ENCODE data around the gene MYO9B. TPM values are rescaled to one million over a fixed set of nuclear protein-coding genes. Genes with fewer than 3 reads are reported as not detected.
A peak's percentile ranks its signal among the peaks of the same experiment; 100 is the strongest.

MYO9B gene
- total RNA-seq, 2 donors from 2014 or later = 79.4 to 96.8 TPM

DNA sequence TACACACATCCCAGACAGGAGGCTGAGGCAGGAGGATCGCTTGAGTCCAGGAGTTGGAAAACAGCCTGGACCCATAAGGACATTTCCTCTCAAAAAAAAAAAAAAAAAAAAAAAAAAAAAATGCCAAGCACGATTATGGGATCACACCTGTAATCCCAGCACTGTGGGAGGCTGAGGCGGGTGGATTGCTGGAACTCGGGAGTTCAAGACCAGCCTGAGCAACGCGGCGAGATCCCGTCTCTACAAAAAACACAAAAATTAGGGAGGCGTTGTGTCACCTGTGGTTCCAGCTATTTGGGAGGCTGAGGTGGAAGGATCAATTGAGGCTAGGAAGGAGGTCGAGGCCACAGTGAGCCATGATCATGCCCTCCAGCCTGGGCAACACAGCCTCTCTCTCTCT, 149.5 kb downstream of the MYO9B start:
- Histone ChIP-seq H3K4me1 (ENCODE audit: control insufficient read depth, insufficient read depth, low read length) (no peaks in the 10 kb centered on the region), H3K27ac (ENCODE audit: low read depth, low read length) (no peak overlapping the region), H3K9ac (ENCODE audit: extremely low read depth, low read length, poor library complexity, severe bottlenecking) (no peak overlapping the region), H3K36me3 (ENCODE audit: control insufficient read depth, insufficient read depth, low read length) (no peaks in the 10 kb centered on the region), H3K4me3 (ENCODE audit: low read length) (no peak overlapping the region), H3K9me3 (ENCODE audit: control insufficient read depth, low read length) (no peaks in the 10 kb centered on the region), H3K27me3 (ENCODE audit: control insufficient read depth, insufficient read depth, low read length, poor library complexity, severe bottlenecking) (no peaks in the 10 kb centered on the region)
- Mint-ChIP-seq H3K4me3 (peak overlapping the region; percentile 71), H3K36me3 (ENCODE audit: low read depth) (peaks cover 4% of the 10 kb centered on the region), H3K27ac (no peak overlapping the region), H3K9me3 (no peaks in the 10 kb centered on the region), H3K4me1 (no peaks in the 10 kb centered on the region), H3K27me3 (ENCODE audit: insufficient read depth) (no peaks in the 10 kb centered on the region)
- no peak for DNase-seq
- WGBS, 2 experiments (ENCODE audit: insufficient coverage in 1 of 2, insufficient read length in 1 of 2) = 90 to 96% methylated on average over 8 to 9 of the region's 10 CpGs
- TF ChIP-seq, protein P1, sequence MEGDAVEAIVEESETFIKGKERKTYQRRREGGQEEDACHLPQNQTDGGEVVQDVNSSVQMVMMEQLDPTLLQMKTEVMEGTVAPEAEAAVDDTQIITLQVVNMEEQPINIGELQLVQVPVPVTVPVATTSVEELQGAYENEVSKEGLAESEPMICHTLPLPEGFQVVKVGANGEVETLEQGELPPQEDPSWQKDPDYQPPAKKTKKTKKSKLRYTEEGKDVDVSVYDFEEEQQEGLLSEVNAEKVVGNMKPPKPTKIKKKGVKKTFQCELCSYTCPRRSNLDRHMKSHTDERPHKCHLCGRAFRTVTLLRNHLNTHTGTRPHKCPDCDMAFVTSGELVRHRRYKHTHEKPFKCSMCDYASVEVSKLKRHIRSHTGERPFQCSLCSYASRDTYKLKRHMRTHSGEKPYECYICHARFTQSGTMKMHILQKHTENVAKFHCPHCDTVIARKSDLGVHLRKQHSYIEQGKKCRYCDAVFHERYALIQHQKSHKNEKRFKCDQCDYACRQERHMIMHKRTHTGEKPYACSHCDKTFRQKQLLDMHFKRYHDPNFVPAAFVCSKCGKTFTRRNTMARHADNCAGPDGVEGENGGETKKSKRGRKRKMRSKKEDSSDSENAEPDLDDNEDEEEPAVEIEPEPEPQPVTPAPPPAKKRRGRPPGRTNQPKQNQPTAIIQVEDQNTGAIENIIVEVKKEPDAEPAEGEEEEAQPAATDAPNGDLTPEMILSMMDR (conservative IDR thresholded peaks at IDR 0.05) = no peak

DNA sequence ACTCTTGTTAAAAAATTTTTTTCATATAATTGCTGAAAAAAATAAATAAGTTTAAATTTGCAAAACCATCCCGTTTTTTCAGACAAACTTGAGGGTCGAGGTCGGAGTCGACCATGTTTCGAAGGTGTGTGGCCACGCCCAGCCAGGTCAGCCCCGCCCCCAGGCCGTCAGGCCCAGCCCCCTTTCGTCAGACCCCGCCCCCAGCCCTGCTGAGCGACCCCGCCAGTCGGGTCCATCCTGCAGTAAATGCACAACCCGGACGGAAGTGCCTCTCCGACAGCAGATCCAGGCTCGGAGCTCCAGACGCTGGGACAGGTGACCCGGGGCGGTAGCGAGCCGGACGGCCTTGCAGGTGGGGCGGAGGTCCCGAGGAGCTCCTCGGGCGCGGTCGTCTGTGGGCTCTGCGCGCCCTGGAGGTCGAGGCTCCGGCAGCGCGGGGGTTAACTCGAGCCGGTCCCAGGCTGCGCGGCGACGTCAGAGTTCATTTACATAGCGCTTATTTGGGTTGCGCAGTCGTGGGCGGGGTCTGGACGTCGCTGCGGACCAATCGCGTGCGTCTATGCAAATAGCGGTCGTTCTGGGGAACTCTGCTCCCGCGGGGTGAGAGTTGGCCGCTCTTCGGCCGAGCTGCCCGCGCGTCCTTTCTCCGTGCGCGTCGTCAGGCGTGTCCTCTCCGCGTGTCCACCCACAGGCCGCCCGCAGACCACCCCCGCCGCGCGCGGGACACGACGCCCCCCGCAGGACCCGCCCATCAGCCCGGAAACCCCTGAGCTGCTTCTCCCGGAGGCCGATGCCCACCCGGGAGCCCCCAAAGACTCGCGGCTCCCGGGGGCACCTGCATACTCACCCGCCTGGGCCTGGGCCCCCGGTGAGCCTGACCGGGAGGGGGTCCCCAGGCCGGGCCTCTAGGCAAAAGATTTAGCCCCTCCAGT, 150.7 kb downstream of the MYO9B start, which contains the start of gene OCEL1:
OCEL1 (plus strand) TSS at position 225 of the 932 bp plus-strand sequence; CDS start at position 247, 22 bp downstream.
- peak within 1 kb of the TSS; percentile 98 for H3K27ac Mint-ChIP-seq
- no peaks in the 10 kb centered on the region for H3K27me3 Mint-ChIP-seq (ENCODE audit: insufficient read depth)
- Histone ChIP-seq H3K36me3 (ENCODE audit: control insufficient read depth, insufficient read depth, low read length) (peaks cover 7% of the 10 kb centered on the region), H3K9me3 (ENCODE audit: control insufficient read depth, low read length) (no peaks in the 10 kb centered on the region), H3K4me1 (ENCODE audit: control insufficient read depth, insufficient read depth, low read length) (no peaks in the 10 kb centered on the region), H3K9ac (ENCODE audit: extremely low read depth, low read length, poor library complexity, severe bottlenecking) (peak within 1 kb of the TSS; percentile 71), H3K27ac (ENCODE audit: low read depth, low read length) (peak within 1 kb of the TSS; percentile 90), H3K27me3 (ENCODE audit: control insufficient read depth, insufficient read depth, low read length, poor library complexity, severe bottlenecking) (no peaks in the 10 kb centered on the region), H3K4me3 (ENCODE audit: low read length) (peak within 1 kb of the TSS; percentile 84)
- H3K9me3 Mint-ChIP-seq = no peaks in the 10 kb centered on the region
- peak within 1 kb of the TSS; percentile 71 for H3K4me3 Mint-ChIP-seq
- TF ChIP-seq, protein P1 (conservative IDR thresholded peaks at IDR 0.05) = no peak
- peaks cover 9% of the 10 kb centered on the region for H3K36me3 Mint-ChIP-seq (ENCODE audit: low read depth)
- DNase-seq = peak; percentile 98
- H3K4me1 Mint-ChIP-seq = no peaks in the 10 kb centered on the region
- WGBS, 2 experiments (ENCODE audit: insufficient coverage in 1 of 2, insufficient read length in 1 of 2) = 0 to 1% methylated on average over 25 to 90 of the region's 90 CpGs

DNA sequence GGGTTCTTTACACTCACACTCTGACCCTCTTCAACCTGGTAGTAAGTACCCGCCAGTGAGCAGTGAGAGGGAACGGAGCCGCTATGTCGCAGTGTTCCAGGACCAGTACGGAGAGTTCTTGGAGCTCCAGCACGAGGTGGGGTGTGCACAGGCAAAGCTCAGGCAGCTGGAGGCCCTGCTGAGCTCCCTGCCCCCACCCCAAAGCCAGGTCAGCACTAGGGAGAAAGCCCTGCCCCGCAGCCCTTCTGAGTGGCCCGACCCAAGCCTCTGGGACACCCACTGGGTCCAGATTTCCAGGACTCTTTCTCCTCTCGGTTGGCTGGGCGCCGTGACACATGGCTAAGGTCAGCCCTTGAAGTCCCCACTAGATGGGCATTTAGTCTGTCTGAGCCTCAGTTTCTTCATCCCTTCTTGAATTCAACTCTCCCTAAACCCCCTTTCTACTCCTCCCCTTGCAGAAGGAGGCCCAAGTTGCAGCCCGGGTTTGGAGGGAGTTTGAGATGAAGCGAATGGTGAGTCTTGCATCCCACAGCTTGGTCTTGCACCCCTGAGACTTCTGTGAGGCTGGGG, 152.3 kb downstream of the MYO9B start:
- 73 to 82% methylated on average over 13 of the region's 13 CpGs for WGBS, 2 experiments (ENCODE audit: insufficient coverage in 1 of 2, insufficient read length in 1 of 2)
- DNase-seq = no peak
- Mint-ChIP-seq H3K4me3 (peak overlapping the region; percentile 71), H3K4me1 (no peaks in the 10 kb centered on the region), H3K27me3 (ENCODE audit: insufficient read depth) (no peaks in the 10 kb centered on the region), H3K27ac (no peak overlapping the region), H3K36me3 (ENCODE audit: low read depth) (peaks cover 22% of the 10 kb centered on the region), H3K9me3 (no peaks in the 10 kb centered on the region)
- H3K4me1 ChIP-seq (ENCODE audit: control insufficient read depth, insufficient read depth, low read length) = no peaks in the 10 kb centered on the region
- H3K36me3 ChIP-seq (ENCODE audit: control insufficient read depth, insufficient read depth, low read length) = peaks cover 23% of the 10 kb centered on the region
- no peak overlapping the region for H3K4me3 ChIP-seq (ENCODE audit: low read length)
- no peaks in the 10 kb centered on the region for H3K9me3 ChIP-seq (ENCODE audit: control insufficient read depth, low read length)
- H3K9ac ChIP-seq (ENCODE audit: extremely low read depth, low read length, poor library complexity, severe bottlenecking) = no peak overlapping the region
- no peaks in the 10 kb centered on the region for H3K27me3 ChIP-seq (ENCODE audit: control insufficient read depth, insufficient read depth, low read length, poor library complexity, severe bottlenecking)
- TF ChIP-seq, protein P1 (conservative IDR thresholded peaks at IDR 0.05) = no peak
- no peak overlapping the region for H3K27ac ChIP-seq (ENCODE audit: low read depth, low read length)
